ENCODE results near the gene SKAP2. TPM values are rescaled to one million over a fixed set of nuclear protein-coding genes. Genes with fewer than 3 reads are reported as not detected.
A peak's percentile ranks its signal among the peaks of the same experiment; 100 is the strongest.

SKAP2 gene
- total and polyA plus RNA-seq, 7 experiments from 2014 or later = 2.7 to 31.4 (median 3.1) TPM

- ATAC-seq = no peak
Measured at GRCh38 chr7:26688388-26688787, 176.0 kb downstream of the SKAP2 start.

DNA sequence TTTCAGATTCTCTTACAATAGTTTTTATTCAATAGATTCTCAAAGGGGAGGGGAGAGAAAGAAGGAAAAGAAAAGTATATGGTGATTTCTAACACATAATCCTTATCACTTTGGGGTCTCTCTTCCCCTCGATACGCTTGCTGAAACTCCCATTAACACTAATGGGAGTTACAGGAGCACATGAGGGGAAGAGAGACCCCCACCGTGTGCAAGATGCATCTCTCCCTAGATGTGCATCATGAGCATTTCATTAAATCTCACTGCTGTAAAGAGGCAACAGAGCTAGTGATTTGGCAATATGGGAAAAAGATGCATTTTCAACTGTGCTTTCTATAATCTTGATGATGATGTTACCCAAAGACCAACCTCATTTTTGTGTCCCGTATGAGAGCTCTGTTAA is 177.4 kb downstream of the SKAP2 start:
- CTCF ChIA-PET = interaction anchor here (0.6 to 1.0 kb wide), 7 partner anchors 9 to 1661 kb away, joined by 3 to 6 read pairs (median 3); no protein-coding TSS in a partner anchor
- DNase-seq (no peak), ATAC-seq (no peak)
- no peaks in the 10 kb centered on the region for H3K36me3 Mint-ChIP-seq
- H3K4me1 Mint-ChIP-seq = peaks cover 0 to 2% (median 0%) of the 10 kb centered on the region in 7 donors
- Histone ChIP-seq H3K36me3 (ENCODE audit: control insufficient read depth in 2 of 3, insufficient read depth in 3 of 3, low read length in 3 of 3) (no peaks in the 10 kb centered on the region), H3K9me3 (ENCODE audit: control insufficient read depth in 2 of 3, low read length in 3 of 3) (no peaks in the 10 kb centered on the region), H3K27ac (ENCODE audit: low read depth, low read length) (no peak overlapping the region), H3K27me3 (ENCODE audit: control insufficient read depth in 2 of 2, insufficient read depth in 2 of 2, low read length in 2 of 2) (peaks cover 0 to 11% of the 10 kb centered on the region in 2 donors), H3K4me3 (ENCODE audit: low read length) (no peak overlapping the region), H3K4me1 (ENCODE audit: control insufficient read depth in 2 of 2, insufficient read depth in 2 of 2, low read length in 2 of 2) (no peaks in the 10 kb centered on the region)
- POLR2A ChIA-PET = interaction anchor here (0.6 kb wide), 1 partner anchor 410 kb away, joined by 4 read pairs; no protein-coding TSS in a partner anchor
- H3K27ac Mint-ChIP-seq = no peak overlapping the region
- no peaks in the 10 kb centered on the region for H3K9me3 Mint-ChIP-seq
- H3K4me3 Mint-ChIP-seq = no peak overlapping the region
- H3K27me3 Mint-ChIP-seq = peaks cover 40 to 70% (median 48%) of the 10 kb centered on the region in 5 donors
- intact Hi-C loops (cut with micrococcal nuclease) = no loop called here

More at GRCh38 chr7:26688388-26688787, 176.0 kb downstream of the SKAP2 start:
- no peaks in the 10 kb centered on the region for H3K9me3 Mint-ChIP-seq
- intact Hi-C loops (cut with micrococcal nuclease) = no loop called here
- POLR2A ChIA-PET = no interaction called here
- DNase-seq = no peak
- H3K4me3 Mint-ChIP-seq = no peak overlapping the region
- Histone ChIP-seq H3K4me3 (ENCODE audit: low read length) (no peak overlapping the region), H3K27ac (ENCODE audit: low read depth, low read length) (no peak overlapping the region), H3K4me1 (ENCODE audit: control insufficient read depth in 2 of 2, insufficient read depth in 2 of 2, low read length in 2 of 2) (no peaks in the 10 kb centered on the region), H3K27me3 (ENCODE audit: control insufficient read depth in 2 of 2, insufficient read depth in 2 of 2, low read length in 2 of 2) (peaks cover 0 to 7% of the 10 kb centered on the region in 2 donors), H3K36me3 (ENCODE audit: control insufficient read depth in 2 of 3, insufficient read depth in 3 of 3, low read length in 3 of 3) (no peaks in the 10 kb centered on the region), H3K9me3 (ENCODE audit: control insufficient read depth in 2 of 3, low read length in 3 of 3) (no peaks in the 10 kb centered on the region)
- H3K27ac Mint-ChIP-seq = no peak overlapping the region
- CTCF ChIA-PET = interaction anchor here (1.0 kb wide), 1 partner anchor 473 kb away, joined by 4 read pairs; no protein-coding TSS in a partner anchor
- H3K36me3 Mint-ChIP-seq = no peaks in the 10 kb centered on the region
- peaks cover 0 to 2% (median 0%) of the 10 kb centered on the region in 7 donors for H3K4me1 Mint-ChIP-seq
- peaks cover 31 to 63% (median 40%) of the 10 kb centered on the region in 5 donors for H3K27me3 Mint-ChIP-seq

- H3K4me3 Mint-ChIP-seq = no peak overlapping the region
- H3K4me1 ChIP-seq (ENCODE audit: control insufficient read depth in 2 of 2, insufficient read depth in 2 of 2, low read length in 2 of 2) = no peaks in the 10 kb centered on the region
- H3K27ac ChIP-seq (ENCODE audit: low read depth, low read length) = no peak overlapping the region
- H3K27me3 ChIP-seq (ENCODE audit: control insufficient read depth in 2 of 2, insufficient read depth in 2 of 2, low read length in 2 of 2) = peaks cover 0 to 11% of the 10 kb centered on the region in 2 donors
- H3K36me3 Mint-ChIP-seq = no peaks in the 10 kb centered on the region
- peak; percentile 54 for ATAC-seq
- H3K36me3 ChIP-seq (ENCODE audit: control insufficient read depth in 2 of 3, insufficient read depth in 3 of 3, low read length in 3 of 3) = no peaks in the 10 kb centered on the region
- DNase-seq = peak in 7 of 9 donors; percentile 7 to 49 (median 30)
- H3K9me3 ChIP-seq (ENCODE audit: control insufficient read depth in 2 of 3, low read length in 3 of 3) = no peaks in the 10 kb centered on the region
- H3K4me1 Mint-ChIP-seq = peaks cover 0 to 1% (median 0%) of the 10 kb centered on the region in 7 donors
- CTCF ChIA-PET = interaction anchor here (0.7 to 0.9 kb wide), 3 partner anchors 18 to 460 kb away, joined by 3 to 6 read pairs (median 3); no protein-coding TSS in a partner anchor
- intact Hi-C loops (cut with micrococcal nuclease) = loop anchor here (1.0 kb wide), 1 partner anchor 475 kb away; no protein-coding TSS in a partner anchor
- no peak overlapping the region for H3K4me3 ChIP-seq (ENCODE audit: low read length)
- H3K27me3 Mint-ChIP-seq = peaks cover 38 to 67% (median 45%) of the 10 kb centered on the region in 5 donors
- H3K27ac Mint-ChIP-seq = no peak overlapping the region
- POLR2A ChIA-PET = interaction anchor here (0.6 kb wide), 1 partner anchor 409 kb away, joined by 4 read pairs; no protein-coding TSS in a partner anchor
- no peaks in the 10 kb centered on the region for H3K9me3 Mint-ChIP-seq
Measured at GRCh38 chr7:26686448-26686981, 177.9 kb downstream of the SKAP2 start.

DNA sequence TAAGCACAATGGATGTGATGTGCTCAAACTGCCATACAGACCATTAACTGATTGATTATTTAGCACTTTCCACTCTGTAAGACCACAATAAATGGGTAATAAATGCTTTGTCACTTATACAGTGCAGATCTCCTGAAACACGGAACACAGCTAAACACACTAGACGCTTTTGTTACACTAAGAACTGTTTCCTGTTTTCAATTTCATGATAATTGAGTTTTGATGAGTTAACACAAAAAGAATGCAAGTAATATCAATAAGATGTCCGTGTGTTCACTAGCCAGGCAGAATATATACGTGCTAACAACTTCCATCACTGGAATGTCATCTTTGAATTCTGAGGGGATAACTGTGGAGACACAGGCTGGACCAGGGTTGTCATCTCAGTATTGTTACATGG is 178.8 kb downstream of the SKAP2 start:
- DNase-seq = no peak
- Mint-ChIP-seq H3K4me3 (no peak overlapping the region), H3K27ac (no peak overlapping the region), H3K27me3 (peaks cover 36 to 58% (median 43%) of the 10 kb centered on the region in 5 donors), H3K4me1 (no peaks in the 10 kb centered on the region), H3K9me3 (no peaks in the 10 kb centered on the region), H3K36me3 (no peaks in the 10 kb centered on the region)
- Histone ChIP-seq H3K4me1 (ENCODE audit: control insufficient read depth in 2 of 2, insufficient read depth in 2 of 2, low read length in 2 of 2) (no peaks in the 10 kb centered on the region), H3K4me3 (ENCODE audit: low read length) (no peak overlapping the region), H3K9me3 (ENCODE audit: control insufficient read depth in 2 of 3, low read length in 3 of 3) (no peaks in the 10 kb centered on the region), H3K27me3 (ENCODE audit: control insufficient read depth in 2 of 2, insufficient read depth in 2 of 2, low read length in 2 of 2) (peaks cover 0 to 11% of the 10 kb centered on the region in 2 donors), H3K27ac (ENCODE audit: low read depth, low read length) (no peak overlapping the region), H3K36me3 (ENCODE audit: control insufficient read depth in 2 of 3, insufficient read depth in 3 of 3, low read length in 3 of 3) (no peaks in the 10 kb centered on the region)
- CTCF ChIA-PET = no interaction called here
- POLR2A ChIA-PET = no interaction called here
- no peak for ATAC-seq
- intact Hi-C loops (cut with micrococcal nuclease) = loop anchor here (1.0 kb wide), 1 partner anchor 476 kb away; no protein-coding TSS in a partner anchor

DNA sequence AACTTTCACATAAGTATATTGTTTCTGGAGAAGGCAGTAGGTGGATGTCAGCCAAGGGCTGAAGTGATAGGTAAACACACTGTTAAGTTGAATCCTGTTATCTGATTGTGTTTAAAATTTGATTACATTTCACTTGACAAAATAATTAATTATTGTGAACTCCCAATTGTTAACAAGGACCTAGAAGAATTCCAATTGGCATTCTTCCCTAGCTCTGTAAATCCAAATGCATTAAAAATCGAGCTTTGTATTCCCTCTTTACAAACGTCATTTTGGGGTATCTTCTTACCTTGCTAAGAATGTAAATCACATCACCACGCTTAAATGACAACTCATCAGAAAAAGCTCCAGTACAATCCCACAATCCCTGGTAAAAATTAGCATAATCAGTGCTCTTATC is 179.9 kb downstream of the SKAP2 start:
- no peaks in the 10 kb centered on the region for H3K4me1 Mint-ChIP-seq
- H3K36me3 Mint-ChIP-seq = no peaks in the 10 kb centered on the region
- H3K9me3 Mint-ChIP-seq = no peaks in the 10 kb centered on the region
- no peak for ATAC-seq
- Histone ChIP-seq H3K9me3 (ENCODE audit: control insufficient read depth in 2 of 3, low read length in 3 of 3) (no peaks in the 10 kb centered on the region), H3K36me3 (ENCODE audit: control insufficient read depth in 2 of 3, insufficient read depth in 3 of 3, low read length in 3 of 3) (no peaks in the 10 kb centered on the region), H3K4me3 (ENCODE audit: low read length) (no peak overlapping the region), H3K27me3 (ENCODE audit: control insufficient read depth in 2 of 2, insufficient read depth in 2 of 2, low read length in 2 of 2) (peaks cover 0 to 11% of the 10 kb centered on the region in 2 donors), H3K4me1 (ENCODE audit: control insufficient read depth in 2 of 2, insufficient read depth in 2 of 2, low read length in 2 of 2) (no peaks in the 10 kb centered on the region), H3K27ac (ENCODE audit: low read depth, low read length) (no peak overlapping the region)
- ChIA-PET POLR2A (no interaction called here), CTCF (interaction anchor here (0.7 kb wide), 1 partner anchor 506 kb away, joined by 4 read pairs; no protein-coding TSS in a partner anchor)
- peaks cover 42 to 54% (median 43%) of the 10 kb centered on the region in 5 donors for H3K27me3 Mint-ChIP-seq
- no peak overlapping the region for H3K27ac Mint-ChIP-seq
- H3K4me3 Mint-ChIP-seq = no peak overlapping the region
- no peak for DNase-seq
- intact Hi-C loops (cut with micrococcal nuclease) = loop anchor here in 1 of 2 donors (5.0 kb wide), 1 partner anchor 792 kb away; no protein-coding TSS in a partner anchor

GRCh38 chr7:26683277-26683676 is 181.1 kb downstream of the SKAP2 start:
- H3K4me3 Mint-ChIP-seq = no peak overlapping the region
- no peaks in the 10 kb centered on the region for H3K9me3 Mint-ChIP-seq
- POLR2A ChIA-PET = interaction anchor here (0.6 to 1.4 kb wide), 2 partner anchors 478 to 508 kb away, joined by 3 to 6 read pairs; no protein-coding TSS in a partner anchor
- Histone ChIP-seq H3K36me3 (ENCODE audit: control insufficient read depth in 2 of 3, insufficient read depth in 3 of 3, low read length in 3 of 3) (no peaks in the 10 kb centered on the region), H3K4me1 (ENCODE audit: control insufficient read depth in 2 of 2, insufficient read depth in 2 of 2, low read length in 2 of 2) (no peaks in the 10 kb centered on the region), H3K27me3 (ENCODE audit: control insufficient read depth in 2 of 2, insufficient read depth in 2 of 2, low read length in 2 of 2) (peaks cover 0 to 11% of the 10 kb centered on the region in 2 donors), H3K9me3 (ENCODE audit: control insufficient read depth in 2 of 3, low read length in 3 of 3) (no peaks in the 10 kb centered on the region), H3K4me3 (ENCODE audit: low read length) (no peak overlapping the region), H3K27ac (ENCODE audit: low read depth, low read length) (no peak overlapping the region)
- no peaks in the 10 kb centered on the region for H3K4me1 Mint-ChIP-seq
- no peak for DNase-seq
- intact Hi-C loops (cut with micrococcal nuclease) = loop anchor here in 1 of 2 donors (5.0 kb wide), 1 partner anchor 791 kb away; no protein-coding TSS in a partner anchor
- H3K27me3 Mint-ChIP-seq = peaks cover 43 to 54% (median 49%) of the 10 kb centered on the region in 5 donors
- H3K36me3 Mint-ChIP-seq = no peaks in the 10 kb centered on the region
- no peak overlapping the region for H3K27ac Mint-ChIP-seq
- no peak for ATAC-seq
- CTCF ChIA-PET = interaction anchor here (0.6 to 3.3 kb wide), 6 partner anchors 9 to 496 kb away, joined by 3 to 20 read pairs (median 4); no protein-coding TSS in a partner anchor
